Head of caudate nucleus (tissue), 42 donors: ENCODE results near the gene DNMT3L.
A peak's percentile ranks its signal among the peaks of the same experiment; 100 is the strongest.
"Not testable (repeated sequence)": the region's sequence is repeated elsewhere in the genome, so short reads cannot be mapped to it uniquely, and the experiment has no call there.

Experiments
- DNase-seq, 42 donors: peaks; one replicate each; pipeline versions ENCODE4 v3.0.0 to v3.0.0-alpha.2; 2020 to 2021; ENCODE audit warnings: mixed read lengths in 7 of 42
- intact Hi-C: fragments of 100-400 bp; cut with DNase I; formaldehyde crosslinking; loops from one replicate; pipeline ENCODE4 v1.15.0; 2022

Gene DNMT3L

GRCh38 chr21:44259082-44259705, 2.5 kb downstream of the DNMT3L start:
- intact Hi-C loops: no loop called here
- DNase-seq: no peak

DNA sequence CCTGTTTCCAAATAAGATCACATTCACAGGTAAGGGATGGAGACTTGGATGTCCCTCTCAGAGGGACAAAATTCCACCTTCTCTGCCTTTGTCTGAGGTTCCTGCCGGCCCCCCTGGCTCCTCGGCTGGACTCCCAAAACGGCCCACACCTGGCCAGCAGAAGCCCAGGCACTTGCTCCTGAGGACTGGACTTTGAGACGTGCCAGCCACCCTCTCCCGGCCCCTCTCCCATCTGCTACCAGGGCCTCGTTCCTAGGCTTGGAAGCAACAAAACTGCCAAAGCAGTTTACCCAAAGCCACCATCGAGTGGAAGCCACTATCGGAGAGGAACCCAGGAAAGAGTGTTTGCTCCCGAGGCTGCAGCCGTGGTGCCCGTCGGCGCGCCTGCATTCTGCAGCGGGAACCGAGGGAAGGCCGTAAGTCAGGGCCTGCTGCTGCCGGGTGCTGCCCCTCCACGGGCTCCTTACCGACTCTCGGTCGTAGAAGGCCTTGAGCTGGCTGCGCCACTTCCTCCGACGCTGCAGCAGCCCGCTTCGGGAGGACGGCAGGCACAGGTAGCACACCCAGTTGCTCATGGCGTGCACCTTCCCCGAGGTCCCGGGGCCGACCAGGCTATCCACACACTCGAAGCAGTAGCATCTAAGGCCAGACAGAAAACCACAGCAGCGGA, 3.5 kb downstream of the DNMT3L start:
- DNase-seq: no peak
- intact Hi-C loops: no loop called here

GRCh38 chr21:44255511-44255981, 6.2 kb downstream of the DNMT3L start:
- peak in 1 of 42 donors; percentile 5 for DNase-seq
- intact Hi-C loops: no loop called here

GRCh38 chr21:44253832-44254710, 7.6 kb downstream of the DNMT3L start:
- peak in 4 of 42 donors; percentile 5 to 25 (median 16) for DNase-seq
- intact Hi-C loops: no loop called here

- DNase-seq, intact Hi-C loops: not testable (repeated sequence)
Observed at GRCh38 chr21:44249204-44250037, 12.3 kb downstream of the DNMT3L start.

GRCh38 chr21:44247904-44248303, 13.8 kb downstream of the DNMT3L start:
- DNase-seq, intact Hi-C loops: not testable (repeated sequence)

GRCh38 chr21:44243980-44244379, 17.7 kb downstream of the DNMT3L start:
- intact Hi-C loops, DNase-seq: not testable (repeated sequence)

GRCh38 chr21:44241281-44241680, 20.4 kb downstream of the DNMT3L start:
- DNase-seq, intact Hi-C loops: not testable (repeated sequence)

- DNase-seq, intact Hi-C loops: not testable (repeated sequence)
Observed at GRCh38 chr21:44240842-44241241, 20.9 kb downstream of the DNMT3L start, which contains the start of gene ICOSLG. ICOSLG (minus strand) TSS chr21:44240943; CDS start chr21:44240817, 126 bp downstream.

DNA sequence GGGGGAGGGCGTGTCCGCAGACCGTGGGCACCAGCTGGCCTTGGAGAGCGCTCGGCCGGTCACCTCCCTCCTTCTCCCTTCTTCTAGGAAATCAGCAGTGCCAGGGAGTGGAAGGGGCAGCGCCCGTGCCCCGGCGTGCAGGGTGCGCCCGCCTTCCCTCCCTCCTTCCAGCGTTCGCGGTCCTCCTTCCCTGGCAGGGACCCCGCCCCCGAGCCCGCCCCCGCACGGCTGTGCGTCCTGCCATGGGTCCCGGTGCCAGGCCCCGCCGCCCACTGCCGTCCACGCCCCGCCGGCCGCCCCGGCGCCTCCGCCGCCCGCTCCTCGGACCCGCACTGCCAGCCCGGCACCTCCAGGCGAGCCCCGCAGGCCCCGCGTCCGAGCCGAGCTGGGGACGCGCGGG, 21.3 kb downstream of the DNMT3L start:
- DNase-seq, intact Hi-C loops: not testable (repeated sequence)

GRCh38 chr21:44229561-44229960, 32.1 kb downstream of the DNMT3L start:
- intact Hi-C loops: not testable (repeated sequence)
- peak in 2 of 42 donors; percentile 0 to 12 for DNase-seq

DNA sequence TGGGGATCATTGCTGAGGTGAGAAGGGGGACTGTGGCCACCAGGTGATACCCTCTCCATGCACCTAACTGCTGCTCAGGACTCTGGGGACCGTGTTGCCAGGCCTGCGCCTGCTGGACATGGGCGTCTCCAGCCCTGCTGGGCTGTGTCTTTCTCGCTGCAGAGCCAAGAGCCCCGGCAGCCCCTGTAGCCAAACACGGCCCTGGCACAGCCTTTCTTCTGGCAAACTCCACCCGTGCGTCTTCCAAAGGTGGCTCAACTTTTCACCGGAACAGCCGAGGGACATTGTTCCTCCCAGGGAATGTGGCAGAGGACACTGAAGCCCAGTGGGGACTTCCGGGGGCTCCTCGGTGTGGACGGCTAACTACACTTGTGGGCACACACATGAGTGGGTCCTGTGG, 33.6 kb downstream of the DNMT3L start:
- DNase-seq, intact Hi-C loops: not testable (repeated sequence)

DNA sequence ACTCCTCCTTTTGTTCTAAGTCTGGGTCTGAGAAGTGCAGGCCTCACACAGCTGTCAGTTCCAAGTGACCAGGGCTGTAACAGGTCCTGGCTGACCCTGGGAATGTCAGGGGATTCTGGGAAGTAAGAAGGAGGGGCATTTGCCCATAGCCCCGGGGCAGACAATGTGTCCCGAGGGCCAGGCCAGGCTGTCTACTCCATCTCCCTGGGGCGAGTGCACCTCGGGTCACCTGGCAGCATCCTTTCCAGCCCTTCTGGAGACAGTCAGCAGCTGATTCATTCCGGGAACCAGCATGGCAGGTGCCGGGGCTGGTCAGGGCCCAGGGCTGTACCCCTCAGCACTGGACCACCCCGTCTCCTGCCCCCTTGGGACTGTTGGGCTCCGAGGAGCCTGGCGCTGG, 34.1 kb downstream of the DNMT3L start:
- DNase-seq, intact Hi-C loops: not testable (repeated sequence)

DNA sequence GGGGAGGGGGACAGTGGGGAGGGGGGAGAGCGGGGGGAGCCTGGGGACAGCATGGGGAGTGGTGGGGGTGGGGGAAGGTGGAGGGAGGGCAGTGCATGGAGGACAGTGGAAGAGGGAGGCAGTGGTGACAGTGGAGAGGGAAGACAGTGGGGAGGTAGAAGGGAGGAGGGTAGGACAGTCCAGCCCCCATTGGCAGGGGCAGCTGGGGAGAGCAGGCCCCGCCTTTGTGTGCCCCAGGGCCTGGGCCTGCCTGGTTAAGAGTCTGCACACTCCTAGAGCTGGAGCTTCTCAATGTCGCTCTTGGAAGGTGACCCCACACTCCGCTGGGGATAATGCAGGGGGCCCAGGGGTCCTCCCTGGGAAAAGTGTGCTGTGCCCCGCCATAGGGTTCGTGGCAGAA, 36.1 kb downstream of the DNMT3L start:
- DNase-seq, intact Hi-C loops: not testable (repeated sequence)

GRCh38 chr21:44223334-44223733, 38.4 kb downstream of the DNMT3L start:
- DNase-seq, intact Hi-C loops: not testable (repeated sequence)

GRCh38 chr21:44220674-44221073, 41.0 kb downstream of the DNMT3L start:
- DNase-seq, intact Hi-C loops: not testable (repeated sequence)

DNA sequence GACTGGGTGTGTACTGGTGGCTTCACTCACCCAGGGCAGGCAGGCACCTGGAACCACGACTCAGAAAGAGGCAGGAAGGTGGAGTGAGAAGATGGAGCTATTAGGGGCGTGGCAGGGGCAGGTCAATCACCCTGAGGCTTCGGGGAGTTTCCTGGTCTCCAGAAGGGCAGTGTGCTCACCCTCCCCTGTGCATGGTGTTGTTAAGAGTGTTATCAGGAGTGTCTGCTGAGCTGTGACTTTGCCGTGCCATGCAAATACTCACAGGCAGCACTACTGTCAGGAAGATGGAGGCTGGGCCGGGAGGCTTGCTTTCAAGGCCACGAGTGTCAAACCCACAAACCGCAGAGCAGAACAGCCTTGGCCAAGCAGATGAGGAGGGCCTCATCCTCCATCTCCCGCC, 43.2 kb downstream of the DNMT3L start:
- DNase-seq, intact Hi-C loops: not testable (repeated sequence)

GRCh38 chr21:44211978-44212377, 49.7 kb downstream of the DNMT3L start:
- intact Hi-C loops, DNase-seq: not testable (repeated sequence)

GRCh38 chr21:44211574-44211973, 50.1 kb downstream of the DNMT3L start:
- not testable (repeated sequence) for DNase-seq

More at GRCh38 chr21:44211574-44211973, 50.1 kb downstream of the DNMT3L start:
- intact Hi-C loops: not testable (repeated sequence)
